Right lobe of liver (tissue), 6 donors: ENCODE measurements around the gene RALGPS1. TPM values are rescaled to one million over a fixed set of nuclear protein-coding genes. Genes with fewer than 3 reads are reported as not detected.

Source experiments
- ATAC-seq, 4 donors: fragments of 200-7000 bp; cut with Tn5 transposase; one replicate each; pipeline ENCODE4 v1.9.1; 2020; ENCODE audit warnings: mild to moderate bottlenecking in 4 of 4, moderate library complexity in 4 of 4
- DNase-seq, 3 donors: peaks; one replicate each; pipeline ENCODE4 v3.0.0-alpha.2; 2020
- H3K27ac ChIP-seq, 3 donors: fragments of 200-600 bp; one replicate each; pipeline ENCODE4 v1.8.0; 2022
- H3K27me3 ChIP-seq, 2 donors: fragments of 200-600 bp; one replicate each; pipeline ENCODE4 v1.8.0; 2022
- H3K36me3 ChIP-seq, 4 donors: fragments of 200-600 bp; sonication (generic) in 1 of 4; one replicate each; pipeline versions ENCODE4 v1.5.1 to v1.8.0; 2017 to 2022; ENCODE audit warnings: control low read depth in 1 of 4
- H3K4me1 ChIP-seq, 4 donors: fragments of 200-600 bp; sonication (generic) in 1 of 4; one replicate each; pipeline versions ENCODE4 v1.5.1 to v1.8.0; 2017 to 2022; ENCODE audit warnings: control low read depth in 1 of 4
- H3K4me3 ChIP-seq, 3 donors: fragments of 200-600 bp; one replicate each; pipeline ENCODE4 v1.8.0; 2022
- H3K9me3 ChIP-seq, 4 donors: fragments of 200-600 bp; sonication (generic) in 1 of 4; one replicate each; pipeline versions ENCODE4 v1.5.1 to v1.8.0; 2017 to 2022; ENCODE audit warnings: control low read depth in 1 of 4
- POLR2A ChIP-seq: fragments of 450-650 bp; IDR thresholded peaks from one replicate; pipeline ENCODE4 v1.6.1; 2017; ENCODE audit warnings: antibody characterized with exemption, mild to moderate bottlenecking
- WGBS: methylation state at CpG from one replicate; pipeline ENCODE4 v1.1.6; 2018; ENCODE audit warnings: low coverage, low lambda C conversion rate; ENCODE audit not compliant: insufficient coverage; ENCODE audit errors: missing lambda C conversion rate; 5-methylcytosine and 5-hydroxymethylcytosine counted together
- intact Hi-C, 2 donors: fragments of 100-400 bp; cut with DNase I; formaldehyde crosslinking; loops; one replicate each; pipeline versions ENCODE4 v1.11.2 to v1.14.1; 2022
- total RNA-seq, 6 experiments: library from RNA; depleted of rRNA in 2 of 6; stranded (reverse); fragments of >200 nt in 2 of 6; fragmentation: NEBNext Ultra II Directional in 3 of 6; extraction: Animal tissue kit (Norgen Biotek cat#: 25700) in 3 of 6; gene quantifications; one replicate each; pipeline versions ENCODE4 v1.1.0 to v1.2.4, GENCODE V29; 2016 to 2023
- TF ChIP-seq, protein P1 (sequence below), 4 donors: fragments of 200-600 bp in 3 of 4; fragments of 450-650 bp in 1 of 4; IDR thresholded peaks; one replicate each; pipeline versions ENCODE4 v1.5.1 to v1.8.0; 2016 to 2022; ENCODE audit warnings: antibody characterized with exemption in 4 of 4, mild to moderate bottlenecking in 2 of 4
- donor health status: DM: no; HTN: yes; CAD: no.
- donor health status: DM: no; HTN: no; CAD: no.
- donor health status: DM: no; HTN: no; CAD: no.
- donor health status: DM: no; HTN: yes; CAD: no.
- donor health status: DM: no; HTN: yes; CAD: no.

The RALGPS1 gene
- total RNA-seq, 6 experiments from 2014 or later: 1.2 to 3.8 (median 2.4) TPM

DNA sequence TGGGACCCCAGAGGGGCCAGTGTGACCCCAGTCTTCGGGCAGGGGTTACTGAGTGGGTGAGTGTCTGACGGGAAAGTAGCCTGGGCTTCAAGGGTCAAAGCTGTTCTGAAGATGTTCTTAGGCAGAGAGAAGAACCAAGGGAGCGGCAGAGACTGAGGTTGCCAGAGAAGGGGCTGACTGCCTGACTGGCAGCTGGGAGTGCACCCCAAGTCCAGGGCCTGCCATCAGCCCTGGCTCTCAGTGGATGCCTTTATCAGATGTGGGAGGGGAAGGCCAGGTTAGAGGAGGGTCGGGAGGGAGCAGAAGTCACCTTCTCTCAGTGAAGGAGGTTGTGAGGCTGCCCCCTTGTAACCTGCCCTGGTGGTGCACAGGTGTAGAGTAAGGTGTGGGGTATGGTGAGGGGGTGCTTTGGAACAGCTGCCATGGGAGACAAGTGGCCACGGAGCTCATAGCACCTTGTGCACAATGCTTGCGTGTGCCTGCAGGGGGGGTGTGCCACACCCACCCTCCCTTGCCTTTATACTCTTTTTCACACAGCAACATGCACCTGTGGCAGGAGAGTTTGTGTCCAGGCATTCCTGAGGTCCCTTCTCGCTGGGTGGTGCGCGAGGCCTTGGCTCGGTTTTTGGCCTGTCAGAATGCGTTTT lies 18.9 kb downstream of the RALGPS1 start:
- no peak for TF ChIP-seq POLR2A
- TF ChIP-seq, protein P1, sequence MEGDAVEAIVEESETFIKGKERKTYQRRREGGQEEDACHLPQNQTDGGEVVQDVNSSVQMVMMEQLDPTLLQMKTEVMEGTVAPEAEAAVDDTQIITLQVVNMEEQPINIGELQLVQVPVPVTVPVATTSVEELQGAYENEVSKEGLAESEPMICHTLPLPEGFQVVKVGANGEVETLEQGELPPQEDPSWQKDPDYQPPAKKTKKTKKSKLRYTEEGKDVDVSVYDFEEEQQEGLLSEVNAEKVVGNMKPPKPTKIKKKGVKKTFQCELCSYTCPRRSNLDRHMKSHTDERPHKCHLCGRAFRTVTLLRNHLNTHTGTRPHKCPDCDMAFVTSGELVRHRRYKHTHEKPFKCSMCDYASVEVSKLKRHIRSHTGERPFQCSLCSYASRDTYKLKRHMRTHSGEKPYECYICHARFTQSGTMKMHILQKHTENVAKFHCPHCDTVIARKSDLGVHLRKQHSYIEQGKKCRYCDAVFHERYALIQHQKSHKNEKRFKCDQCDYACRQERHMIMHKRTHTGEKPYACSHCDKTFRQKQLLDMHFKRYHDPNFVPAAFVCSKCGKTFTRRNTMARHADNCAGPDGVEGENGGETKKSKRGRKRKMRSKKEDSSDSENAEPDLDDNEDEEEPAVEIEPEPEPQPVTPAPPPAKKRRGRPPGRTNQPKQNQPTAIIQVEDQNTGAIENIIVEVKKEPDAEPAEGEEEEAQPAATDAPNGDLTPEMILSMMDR (IDR thresholded peaks at IDR 0.05): no peak
- H3K27me3 ChIP-seq: no peaks in the 10 kb centered on the region
- ATAC-seq (peak in 1 of 4 donors; percentile 20), DNase-seq (peak in 1 of 3 donors; percentile 29)
- intact Hi-C loops: loop anchor here in 1 of 2 donors (10.0 kb wide), 1 partner anchor 271 kb away; no protein-coding TSS in a partner anchor
- no peak overlapping the region for H3K4me3 ChIP-seq
- 79% methylated on average over 9 of the region's 11 CpGs for WGBS
- H3K27ac ChIP-seq: no peak overlapping the region
- H3K9me3 ChIP-seq: no peaks in the 10 kb centered on the region
- H3K36me3 ChIP-seq: no peaks in the 10 kb centered on the region
- no peaks in the 10 kb centered on the region for H3K4me1 ChIP-seq

DNA sequence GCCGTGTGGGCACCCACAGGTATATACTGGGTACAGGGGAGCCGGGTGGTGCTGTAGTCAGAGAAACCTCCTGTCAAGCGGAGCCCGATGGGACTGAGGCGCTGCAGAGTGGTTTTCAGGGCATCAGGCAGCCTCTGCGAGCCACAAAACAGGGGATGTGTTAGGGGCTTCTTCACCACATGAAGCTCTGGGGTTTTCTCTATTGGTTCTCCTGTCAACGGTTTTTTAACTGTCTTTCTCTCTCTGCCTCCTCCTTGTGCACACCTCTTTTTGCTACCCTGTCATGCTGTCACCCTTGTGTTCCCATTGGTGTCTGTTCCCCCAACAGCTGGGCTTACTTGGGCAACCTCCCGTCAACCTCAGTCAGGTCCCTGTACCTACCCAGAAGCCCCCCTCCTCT lies 19.9 kb downstream of the RALGPS1 start:
- ATAC-seq (no peak), DNase-seq (peak in 1 of 3 donors; percentile 23)
- no peaks in the 10 kb centered on the region for H3K36me3 ChIP-seq
- WGBS: 73% methylated on average over 6 of the region's 8 CpGs
- intact Hi-C loops: loop anchor here in 1 of 2 donors (10.0 kb wide), 1 partner anchor 270 kb away; no protein-coding TSS in a partner anchor
- H3K4me1 ChIP-seq: peaks cover 0 to 1% (median under 1%) of the 10 kb centered on the region in 4 donors
- H3K27ac ChIP-seq: no peak overlapping the region
- no peak for TF ChIP-seq POLR2A
- TF ChIP-seq, protein P1 (IDR thresholded peaks at IDR 0.05): no peak
- no peaks in the 10 kb centered on the region for H3K27me3 ChIP-seq
- H3K9me3 ChIP-seq: no peaks in the 10 kb centered on the region
- H3K4me3 ChIP-seq: no peak overlapping the region

DNA sequence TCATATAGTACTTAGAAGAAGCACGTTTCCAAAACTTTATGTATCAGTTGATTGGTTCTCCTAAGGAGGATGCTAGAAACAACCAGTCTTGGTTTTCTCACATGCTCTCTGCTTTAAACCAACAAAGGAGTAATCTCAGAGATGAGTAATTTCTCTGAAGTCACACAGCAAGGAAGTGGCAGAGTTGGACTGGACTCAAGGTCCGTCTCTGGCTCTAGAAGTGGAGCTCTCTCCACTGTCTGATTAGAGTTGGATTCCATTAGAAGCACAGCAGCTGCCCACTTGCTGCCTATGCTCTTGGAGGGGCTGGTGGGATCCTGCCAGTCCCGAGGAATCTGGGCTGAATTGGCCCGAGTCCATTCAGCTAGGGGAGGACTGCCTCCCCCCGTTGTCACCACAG lies 21.0 kb downstream of the RALGPS1 start:
- H3K4me3 ChIP-seq: no peak overlapping the region
- ATAC-seq (no peak), DNase-seq (no peak)
- TF ChIP-seq POLR2A: no peak
- TF ChIP-seq, protein P1 (IDR thresholded peaks at IDR 0.05): no peak
- H3K27ac ChIP-seq: no peak overlapping the region
- peaks cover 0 to 7% (median 2%) of the 10 kb centered on the region in 4 donors for H3K4me1 ChIP-seq
- H3K36me3 ChIP-seq: no peaks in the 10 kb centered on the region
- WGBS: 65% methylated on average over 2 of the region's 5 CpGs
- H3K9me3 ChIP-seq: no peaks in the 10 kb centered on the region
- H3K27me3 ChIP-seq: no peaks in the 10 kb centered on the region
- intact Hi-C loops: loop anchor here in 1 of 2 donors (10.0 kb wide), 1 partner anchor 269 kb away; no protein-coding TSS in a partner anchor

DNA sequence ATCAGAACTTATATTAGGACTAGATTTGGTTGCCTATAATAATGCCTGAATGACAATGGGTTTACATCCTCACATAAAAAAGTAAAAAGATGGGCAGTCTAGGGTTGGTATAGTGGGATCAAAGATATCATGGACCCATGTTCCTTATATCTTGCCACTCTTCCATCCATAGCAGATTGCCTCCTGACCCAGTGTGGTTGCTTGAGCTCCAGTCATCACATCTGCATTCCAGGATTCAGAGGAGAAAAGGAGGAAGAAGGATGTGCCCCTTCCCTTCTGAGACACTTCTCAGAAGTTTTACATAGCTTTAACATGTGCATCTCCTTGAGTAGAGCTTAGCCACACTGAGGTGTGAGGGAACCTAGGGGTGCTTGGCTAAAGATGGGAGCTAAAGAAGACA lies 22.9 kb downstream of the RALGPS1 start:
- Histone ChIP-seq H3K4me1 (peaks cover 0 to 7% (median 2%) of the 10 kb centered on the region in 4 donors), H3K36me3 (no peaks in the 10 kb centered on the region), H3K9me3 (no peaks in the 10 kb centered on the region), H3K4me3 (no peak overlapping the region), H3K27me3 (no peaks in the 10 kb centered on the region), H3K27ac (no peak overlapping the region)
- DNase-seq (no peak), ATAC-seq (no peak)
- TF ChIP-seq, protein P1 (IDR thresholded peaks at IDR 0.05): no peak
- TF ChIP-seq POLR2A: no peak
- intact Hi-C loops: loop anchor here in 1 of 2 donors (10.0 kb wide), 1 partner anchor 267 kb away; no protein-coding TSS in a partner anchor
